OCI-LY7 (cell line): Measurements from ENCODE around the gene MPDZ.

Experiments used
- CTCF ChIP-seq: fragments of 200-600 bp; sonication (generic); conservative IDR thresholded peaks from 2 replicates; pipeline ENCODE4 v1.5.1; 2014; ENCODE audit warnings: mild to moderate bottlenecking, antibody characterized with exemption, low read length, moderate library complexity, mixed read lengths
- EZH2phosphoT487 ChIP-seq: fragments of 200-600 bp; sonication (generic); IDR thresholded peaks from 2 replicates; pipeline ENCODE4 v1.6.1; 2018; ENCODE audit warnings: low read depth, borderline replicate concordance, mild to moderate bottlenecking, mixed run types, antibody characterized with exemption, low read length, moderate library complexity, mixed read lengths

DNA sequence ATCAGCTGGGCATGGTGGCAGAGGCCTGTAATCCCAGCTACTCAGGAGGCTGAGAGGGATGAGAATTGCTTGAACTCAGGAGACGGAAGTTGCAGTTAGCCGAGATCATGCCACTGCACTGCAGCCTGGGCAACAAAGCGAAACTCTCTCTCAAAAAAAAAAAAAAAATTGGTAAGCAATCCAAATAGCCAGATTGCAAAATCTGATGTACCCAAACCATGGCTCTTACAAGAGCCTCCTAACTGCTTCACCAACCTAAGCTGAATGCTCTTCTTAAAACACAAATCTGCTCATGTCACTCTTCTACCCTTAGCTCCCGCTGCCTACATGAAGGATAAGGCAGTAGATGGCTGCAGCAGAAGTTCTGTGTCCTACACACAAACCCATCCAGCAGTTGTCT lies 105.9 kb downstream of the MPDZ start:
- TF ChIP-seq EZH2phosphoT487, result no peak
- TF ChIP-seq CTCF, result no peak
